CD4-positive, alpha-beta T cell treated with Interleukin-15 for 4 hours (primary cell): Measurements from ENCODE around the gene OR13C8.

Experiments
- DNase-seq: peaks from one replicate; pipeline ENCODE4 v3.0.0-alpha.2; 2020; ENCODE audit warnings: low spot score

OR13C8 gene

DNA sequence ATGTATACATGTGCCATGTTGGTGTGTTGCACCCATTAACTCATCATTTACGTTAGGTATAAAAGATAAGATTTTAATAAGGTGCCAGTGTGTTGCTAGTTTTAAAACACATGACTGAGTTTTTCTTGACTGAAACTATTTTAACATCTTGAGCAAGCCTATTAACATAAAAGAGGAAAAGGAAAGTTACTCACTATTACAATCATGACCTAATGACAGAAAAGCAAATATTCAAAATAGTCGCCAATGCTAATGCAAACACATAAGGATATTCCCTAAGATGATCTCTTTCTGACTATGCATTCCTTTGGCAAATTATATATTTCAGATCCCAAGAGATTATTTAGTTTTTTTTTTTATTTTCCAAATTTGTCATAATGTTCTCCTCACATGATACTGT, 42.2 kb downstream of the OR13C8 start:
- DNase-seq = no peak

DNA sequence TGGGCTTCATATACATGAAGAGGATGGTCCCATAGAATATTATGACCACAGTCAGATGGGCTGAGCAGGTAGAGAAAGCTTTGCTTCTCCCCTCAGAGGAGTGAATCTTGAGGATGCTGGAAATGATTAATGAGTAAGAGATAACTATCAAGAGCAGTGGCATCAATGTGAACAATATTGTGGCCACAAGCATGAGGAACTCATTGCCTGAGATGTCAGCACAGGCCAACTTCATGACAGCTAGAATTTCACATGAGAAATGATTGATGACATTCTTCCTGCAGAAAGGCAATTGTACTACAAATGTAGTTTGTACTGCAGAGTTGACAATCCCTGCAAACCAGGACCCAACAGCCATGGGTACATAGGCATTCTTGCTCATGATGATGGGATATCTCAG, 48.5 kb downstream of the OR13C8 start:
- no peak for DNase-seq

DNA sequence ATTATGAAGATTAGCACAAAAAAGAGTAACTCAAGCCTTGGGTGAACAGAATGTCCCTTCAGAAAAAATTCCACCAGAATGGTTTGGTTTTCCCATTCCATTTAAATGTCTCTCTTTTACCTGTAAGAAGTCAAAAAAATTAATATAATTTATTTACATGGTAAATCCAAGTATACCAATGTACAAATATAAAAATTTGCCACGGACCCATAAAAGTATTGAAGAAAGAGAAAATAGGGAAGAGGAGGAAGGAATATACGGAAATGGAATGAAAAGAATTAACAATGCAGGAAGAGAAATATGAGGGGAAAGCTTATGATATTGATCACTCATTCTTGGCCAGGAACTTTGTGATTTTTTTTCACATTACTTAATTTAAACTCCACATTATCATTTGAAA, 49.1 kb downstream of the OR13C8 start, which contains the start of gene OR13C9:
TSS of gene OR13C9 (minus strand) at position 101 of the 400 bp plus-strand sequence. CDS start at position 101, 0 bp downstream.
- no peak for DNase-seq
